ENCODE results near the gene NXT1.

GRCh38 chr20:23326774-23327173 lies 23.8 kb upstream of the NXT1 start:
- TF ChIP-seq BRCA1 (IDR thresholded peaks at IDR 0.05; ENCODE audit: low read depth, low read length): no peak
- no peak for TF ChIP-seq CBFB (IDR thresholded peaks at IDR 0.05; ENCODE audit: low read depth)

Data from GM12878 (cell line).